ENCODE measurements around the gene FERMT3. TPM values are rescaled to one million over a fixed set of nuclear protein-coding genes. Genes with fewer than 3 reads are reported as not detected.

FERMT3 gene
- polyA plus RNA-seq, 3 donors, result 289 to 421 (median 310) TPM

DNA sequence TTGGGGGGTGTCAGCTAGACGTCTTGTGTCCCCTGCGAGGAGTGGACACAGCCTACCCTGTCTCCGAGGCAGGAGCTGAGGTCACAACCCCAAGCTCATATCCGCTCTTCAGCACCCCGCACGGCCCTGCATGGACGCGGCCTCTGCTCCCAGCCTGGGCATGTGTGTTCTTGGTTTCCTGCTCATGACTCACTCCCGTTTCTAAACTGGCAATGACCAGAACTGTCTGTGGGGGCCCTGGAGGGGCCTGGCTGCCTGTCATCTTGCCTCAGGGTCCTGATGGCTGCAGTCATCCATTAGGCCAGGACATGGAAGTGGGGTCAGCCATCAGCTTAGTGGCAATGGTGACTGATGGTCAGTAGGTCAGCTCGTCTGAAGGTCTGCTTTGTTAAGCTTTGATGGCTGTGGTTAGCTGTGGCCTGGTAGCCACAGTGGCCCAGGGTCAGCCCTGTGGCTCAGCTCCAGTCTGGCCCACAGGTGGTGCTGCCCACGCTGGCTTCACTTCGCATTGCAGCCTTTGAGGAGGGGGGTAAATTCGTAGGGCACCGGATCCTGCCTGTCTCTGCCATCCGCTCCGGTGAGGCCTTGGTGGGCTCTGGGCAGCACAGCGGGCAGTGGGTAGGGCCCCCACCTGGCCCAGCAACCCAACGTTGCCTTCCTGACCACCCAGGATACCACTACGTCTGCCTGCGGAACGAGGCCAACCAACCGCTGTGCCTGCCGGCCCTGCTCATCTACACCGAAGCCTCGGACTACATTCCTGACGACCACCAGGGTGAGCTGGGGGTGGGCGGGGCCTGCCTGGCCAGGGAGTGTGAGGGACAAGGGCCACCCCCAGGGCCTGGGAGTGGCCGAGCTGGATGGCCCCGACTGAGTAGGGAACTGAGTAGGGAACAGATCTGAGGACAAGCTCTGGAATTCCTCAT is 56.8 kb downstream of the FERMT3 start:
- WGBS (ENCODE audit: insufficient coverage), result 87% methylated on average over 24 of the region's 29 CpGs
- no peak overlapping the region for H3K4me2 ChIP-seq (replicated peaks; ENCODE audit: extremely low read depth, low read length, poor library complexity, severe bottlenecking)
- no peak for DNase-seq
- peak overlapping the region in 1 of 7 donors; percentile 59 for H3K27ac Mint-ChIP-seq
- intact Hi-C loops (cut with micrococcal nuclease), result no loop called here
- peaks cover 12 to 13% of the 10 kb centered on the region in 2 donors for H3K4me1 ChIP-seq (ENCODE audit: control insufficient read depth in 1 of 2, insufficient read depth in 2 of 2, low read length in 2 of 2)
- H3K4me3 ChIP-seq (replicated peaks in 1 of 3; ENCODE audit: low read depth in 2 of 3, low read length in 3 of 3), result no peak overlapping the region
- H3K27me3 ChIP-seq (ENCODE audit: control insufficient read depth in 2 of 2, insufficient read depth in 2 of 2, low read length in 2 of 2), result no peaks in the 10 kb centered on the region
- no peak overlapping the region for H3K4me3 Mint-ChIP-seq
- H3K36me3 Mint-ChIP-seq, result peaks cover 57 to 79% of the 10 kb centered on the region in 2 donors
- peaks cover 10% of the 10 kb centered on the region for H3K4me1 Mint-ChIP-seq
- no peak overlapping the region for H2AFZ ChIP-seq (ENCODE audit: insufficient read depth, low read depth, low read length, poor library complexity, severe bottlenecking)
- peaks cover 80 to 83% of the 10 kb centered on the region in 2 donors for H3K36me3 ChIP-seq (replicated peaks in 1 of 2; ENCODE audit: control insufficient read depth in 1 of 2, insufficient read depth in 2 of 2, low read length in 2 of 2)
- H3K27me3 Mint-ChIP-seq (ENCODE audit: low read depth in 3 of 3), result no peaks in the 10 kb centered on the region
- no peak overlapping the region for H3K27ac ChIP-seq (ENCODE audit: low read depth in 1 of 2, low read length in 2 of 2)
- TF ChIP-seq, protein P1, sequence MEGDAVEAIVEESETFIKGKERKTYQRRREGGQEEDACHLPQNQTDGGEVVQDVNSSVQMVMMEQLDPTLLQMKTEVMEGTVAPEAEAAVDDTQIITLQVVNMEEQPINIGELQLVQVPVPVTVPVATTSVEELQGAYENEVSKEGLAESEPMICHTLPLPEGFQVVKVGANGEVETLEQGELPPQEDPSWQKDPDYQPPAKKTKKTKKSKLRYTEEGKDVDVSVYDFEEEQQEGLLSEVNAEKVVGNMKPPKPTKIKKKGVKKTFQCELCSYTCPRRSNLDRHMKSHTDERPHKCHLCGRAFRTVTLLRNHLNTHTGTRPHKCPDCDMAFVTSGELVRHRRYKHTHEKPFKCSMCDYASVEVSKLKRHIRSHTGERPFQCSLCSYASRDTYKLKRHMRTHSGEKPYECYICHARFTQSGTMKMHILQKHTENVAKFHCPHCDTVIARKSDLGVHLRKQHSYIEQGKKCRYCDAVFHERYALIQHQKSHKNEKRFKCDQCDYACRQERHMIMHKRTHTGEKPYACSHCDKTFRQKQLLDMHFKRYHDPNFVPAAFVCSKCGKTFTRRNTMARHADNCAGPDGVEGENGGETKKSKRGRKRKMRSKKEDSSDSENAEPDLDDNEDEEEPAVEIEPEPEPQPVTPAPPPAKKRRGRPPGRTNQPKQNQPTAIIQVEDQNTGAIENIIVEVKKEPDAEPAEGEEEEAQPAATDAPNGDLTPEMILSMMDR (IDR thresholded peaks at IDR 0.05), result no peak
- H3K79me2 ChIP-seq (ENCODE audit: insufficient read depth, low read length), result no peaks in the 10 kb centered on the region
- no peak overlapping the region for H3K9ac ChIP-seq (ENCODE audit: insufficient read depth, low read length, poor library complexity, severe bottlenecking)
- H3K9me3 Mint-ChIP-seq, result peaks cover 0 to 4% (median 0%) of the 10 kb centered on the region in 7 donors
- H4K20me1 ChIP-seq (ENCODE audit: insufficient read depth, low read length), result peaks cover 7% of the 10 kb centered on the region
- no peaks in the 10 kb centered on the region for H3K9me3 ChIP-seq (replicated peaks in 1 of 2; ENCODE audit: control insufficient read depth in 1 of 2, insufficient read depth in 1 of 2, low read length in 2 of 2)

DNA sequence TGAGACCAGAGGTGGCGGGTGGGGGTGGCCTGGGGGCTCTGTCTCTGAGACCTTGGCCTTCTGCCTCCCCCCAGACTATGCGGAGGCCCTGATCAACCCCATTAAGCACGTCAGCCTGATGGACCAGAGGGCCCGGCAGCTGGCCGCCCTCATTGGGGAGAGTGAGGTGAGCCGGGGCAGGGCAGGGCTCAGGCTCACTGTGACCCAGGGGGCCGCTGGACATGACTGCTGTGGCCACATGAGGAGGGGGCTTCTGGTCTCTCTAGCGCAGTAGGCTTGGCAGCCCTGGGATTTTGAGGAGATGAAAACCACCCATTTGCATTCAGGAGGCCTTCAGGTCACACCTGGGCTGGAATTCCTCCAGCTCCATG is 57.4 kb downstream of the FERMT3 start:
- H3K4me2 ChIP-seq (replicated peaks; ENCODE audit: extremely low read depth, low read length, poor library complexity, severe bottlenecking), result no peak overlapping the region
- intact Hi-C loops (cut with micrococcal nuclease), result no loop called here
- H3K27ac ChIP-seq (ENCODE audit: low read depth in 1 of 2, low read length in 2 of 2), result no peak overlapping the region
- DNase-seq, result no peak
- H3K4me3 ChIP-seq (replicated peaks in 1 of 3; ENCODE audit: low read depth in 2 of 3, low read length in 3 of 3), result no peak overlapping the region
- Mint-ChIP-seq H3K4me3 (no peak overlapping the region), H3K9me3 (peaks cover 0 to 4% (median 0%) of the 10 kb centered on the region in 7 donors), H3K4me1 (peaks cover 17% of the 10 kb centered on the region), H3K27me3 (ENCODE audit: low read depth in 3 of 3) (no peaks in the 10 kb centered on the region), H3K27ac (no peak overlapping the region), H3K36me3 (peaks cover 52 to 73% of the 10 kb centered on the region in 2 donors)
- H2AFZ ChIP-seq (ENCODE audit: insufficient read depth, low read depth, low read length, poor library complexity, severe bottlenecking), result no peak overlapping the region
- H3K9ac ChIP-seq (ENCODE audit: insufficient read depth, low read length, poor library complexity, severe bottlenecking), result no peak overlapping the region
- TF ChIP-seq, protein P1 (IDR thresholded peaks at IDR 0.05), result no peak
- H3K9me3 ChIP-seq (replicated peaks in 1 of 2; ENCODE audit: control insufficient read depth in 1 of 2, insufficient read depth in 1 of 2, low read length in 2 of 2), result no peaks in the 10 kb centered on the region
- H3K36me3 ChIP-seq (replicated peaks in 1 of 2; ENCODE audit: control insufficient read depth in 1 of 2, insufficient read depth in 2 of 2, low read length in 2 of 2), result peaks cover 74 to 77% of the 10 kb centered on the region in 2 donors
- H3K79me2 ChIP-seq (ENCODE audit: insufficient read depth, low read length), result no peaks in the 10 kb centered on the region
- no peaks in the 10 kb centered on the region for H3K27me3 ChIP-seq (ENCODE audit: control insufficient read depth in 2 of 2, insufficient read depth in 2 of 2, low read length in 2 of 2)
- H3K4me1 ChIP-seq (ENCODE audit: control insufficient read depth in 1 of 2, insufficient read depth in 2 of 2, low read length in 2 of 2), result peaks cover 19 to 20% of the 10 kb centered on the region in 2 donors
- H4K20me1 ChIP-seq (ENCODE audit: insufficient read depth, low read length), result peaks cover 7% of the 10 kb centered on the region
- WGBS (ENCODE audit: insufficient coverage), result 96% methylated on average over 6 of the region's 8 CpGs

Measured in CD14-positive monocyte (primary cell).